ENCODE data around the gene NR0B2. TPM values are rescaled to one million over a fixed set of nuclear protein-coding genes. Genes with fewer than 3 reads are reported as not detected.
"Not testable (repeated sequence)": the region's sequence is repeated elsewhere in the genome, so short reads cannot be mapped to it uniquely, and the experiment has no call there.

Gene NR0B2
- total RNA-seq, 1 donor from 2014 or later, result not detected

DNA sequence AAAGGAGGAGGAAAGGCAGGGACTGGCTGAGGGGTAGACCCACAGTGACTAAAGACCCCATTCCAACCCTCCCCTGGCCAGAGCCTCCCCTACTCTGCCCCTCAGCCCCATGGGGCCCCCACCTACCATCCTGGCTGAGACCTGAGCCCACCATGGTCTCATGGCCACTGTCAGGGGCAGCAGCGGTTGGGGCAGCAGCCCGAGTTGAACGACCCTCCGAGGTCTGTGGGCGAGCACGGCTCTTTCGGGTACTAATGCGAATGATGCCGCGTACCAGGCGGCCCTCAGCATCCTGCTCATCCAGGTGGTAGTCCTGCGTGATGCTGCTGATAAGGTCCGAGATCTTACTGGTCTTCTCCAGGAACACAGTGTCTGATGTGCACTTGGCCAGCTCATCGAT, 37.4 kb upstream of the NR0B2 start:
- no peak overlapping the region for H3K4me3 ChIP-seq
- TF ChIP-seq POLR2A (IDR thresholded peaks at IDR 0.05) (no peak), POLR2AphosphoS5 (IDR thresholded peaks at IDR 0.05; ENCODE audit: insufficient read depth in 1 of 2, low read depth in 1 of 2) (no peak)
- TF ChIP-seq, protein P1, sequence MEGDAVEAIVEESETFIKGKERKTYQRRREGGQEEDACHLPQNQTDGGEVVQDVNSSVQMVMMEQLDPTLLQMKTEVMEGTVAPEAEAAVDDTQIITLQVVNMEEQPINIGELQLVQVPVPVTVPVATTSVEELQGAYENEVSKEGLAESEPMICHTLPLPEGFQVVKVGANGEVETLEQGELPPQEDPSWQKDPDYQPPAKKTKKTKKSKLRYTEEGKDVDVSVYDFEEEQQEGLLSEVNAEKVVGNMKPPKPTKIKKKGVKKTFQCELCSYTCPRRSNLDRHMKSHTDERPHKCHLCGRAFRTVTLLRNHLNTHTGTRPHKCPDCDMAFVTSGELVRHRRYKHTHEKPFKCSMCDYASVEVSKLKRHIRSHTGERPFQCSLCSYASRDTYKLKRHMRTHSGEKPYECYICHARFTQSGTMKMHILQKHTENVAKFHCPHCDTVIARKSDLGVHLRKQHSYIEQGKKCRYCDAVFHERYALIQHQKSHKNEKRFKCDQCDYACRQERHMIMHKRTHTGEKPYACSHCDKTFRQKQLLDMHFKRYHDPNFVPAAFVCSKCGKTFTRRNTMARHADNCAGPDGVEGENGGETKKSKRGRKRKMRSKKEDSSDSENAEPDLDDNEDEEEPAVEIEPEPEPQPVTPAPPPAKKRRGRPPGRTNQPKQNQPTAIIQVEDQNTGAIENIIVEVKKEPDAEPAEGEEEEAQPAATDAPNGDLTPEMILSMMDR (IDR thresholded peaks at IDR 0.05), result no peak
- peaks cover 0 to 9% of the 10 kb centered on the region in 2 donors for H3K36me3 ChIP-seq
- H3K4me1 ChIP-seq, result peaks cover 7% of the 10 kb centered on the region
- H3K27me3 ChIP-seq, result no peaks in the 10 kb centered on the region
- intact Hi-C loops (cut with DNase I), result no loop called here
- no peaks in the 10 kb centered on the region for H3K9me3 ChIP-seq
- H3K27ac ChIP-seq, result no peak overlapping the region
- DNase-seq (ENCODE audit: extremely low spot score in 2 of 2), result no peak

DNA sequence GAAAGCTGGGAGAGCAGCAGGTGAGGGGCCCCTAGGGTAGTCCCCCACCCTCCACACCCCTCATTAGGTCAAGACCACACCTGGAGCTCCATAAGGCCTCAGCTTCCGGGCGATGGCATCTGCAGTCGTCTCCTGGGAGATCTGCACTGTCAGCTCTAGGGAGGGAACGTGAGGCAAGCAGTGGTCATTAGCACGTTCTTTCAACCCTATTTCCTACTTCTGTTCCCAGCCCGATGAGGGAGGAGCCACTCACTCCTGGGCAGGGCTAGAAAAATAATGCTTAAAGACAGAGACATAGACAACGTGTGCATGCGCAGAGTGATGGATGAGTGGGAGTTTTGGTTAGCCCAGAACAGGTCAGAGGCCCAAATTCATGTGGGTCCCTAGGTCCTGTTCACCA, 36.8 kb upstream of the NR0B2 start:
- intact Hi-C loops (cut with DNase I), result no loop called here
- peaks cover 7% of the 10 kb centered on the region for H3K4me1 ChIP-seq
- peaks cover 0 to 15% of the 10 kb centered on the region in 2 donors for H3K36me3 ChIP-seq

DNA sequence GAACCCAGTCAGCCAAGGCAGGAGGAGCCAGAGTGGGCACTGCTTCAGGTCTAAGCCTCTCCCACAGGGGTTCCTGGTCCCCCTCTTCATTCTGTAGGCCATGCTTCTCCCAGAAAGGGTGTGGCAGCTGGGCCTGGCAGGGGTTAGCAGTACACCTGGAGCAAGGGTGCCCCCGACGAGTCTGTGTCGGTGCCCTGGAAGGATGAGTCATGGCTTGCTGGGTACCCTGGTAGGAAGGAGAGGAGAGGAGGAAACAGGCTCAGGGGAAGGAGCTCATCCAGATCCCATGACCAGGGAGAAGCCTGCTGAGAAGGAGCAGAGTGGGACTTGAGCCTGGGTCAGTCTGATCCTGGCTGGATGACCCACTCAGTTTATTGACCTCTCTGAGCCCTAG, 36.1 kb upstream of the NR0B2 start:
- Histone ChIP-seq H3K27me3 (no peaks in the 10 kb centered on the region), H3K4me1 (peaks cover 7% of the 10 kb centered on the region), H3K9me3 (no peaks in the 10 kb centered on the region), H3K4me3 (no peak overlapping the region), H3K27ac (no peak overlapping the region), H3K36me3 (peaks cover 0 to 22% of the 10 kb centered on the region in 2 donors)
- DNase-seq (ENCODE audit: extremely low spot score in 2 of 2), result no peak
- intact Hi-C loops (cut with DNase I), result no loop called here
- no peak for TF ChIP-seq POLR2A (IDR thresholded peaks at IDR 0.05)
- TF ChIP-seq, protein P1 (IDR thresholded peaks at IDR 0.05), result no peak
- TF ChIP-seq POLR2AphosphoS5 (IDR thresholded peaks at IDR 0.05; ENCODE audit: insufficient read depth in 1 of 2, low read depth in 1 of 2), result no peak

More for the DNA sequence above, 36.8 kb upstream of the NR0B2 start:
- H3K27ac ChIP-seq, result no peak overlapping the region
- H3K27me3 ChIP-seq, result no peaks in the 10 kb centered on the region
- TF ChIP-seq, protein P1 (IDR thresholded peaks at IDR 0.05), result no peak
- TF ChIP-seq POLR2A (IDR thresholded peaks at IDR 0.05) (no peak), POLR2AphosphoS5 (IDR thresholded peaks at IDR 0.05; ENCODE audit: insufficient read depth in 1 of 2, low read depth in 1 of 2) (no peak)
- DNase-seq (ENCODE audit: extremely low spot score in 2 of 2), result no peak
- H3K9me3 ChIP-seq, result no peaks in the 10 kb centered on the region
- H3K4me3 ChIP-seq, result no peak overlapping the region

DNA sequence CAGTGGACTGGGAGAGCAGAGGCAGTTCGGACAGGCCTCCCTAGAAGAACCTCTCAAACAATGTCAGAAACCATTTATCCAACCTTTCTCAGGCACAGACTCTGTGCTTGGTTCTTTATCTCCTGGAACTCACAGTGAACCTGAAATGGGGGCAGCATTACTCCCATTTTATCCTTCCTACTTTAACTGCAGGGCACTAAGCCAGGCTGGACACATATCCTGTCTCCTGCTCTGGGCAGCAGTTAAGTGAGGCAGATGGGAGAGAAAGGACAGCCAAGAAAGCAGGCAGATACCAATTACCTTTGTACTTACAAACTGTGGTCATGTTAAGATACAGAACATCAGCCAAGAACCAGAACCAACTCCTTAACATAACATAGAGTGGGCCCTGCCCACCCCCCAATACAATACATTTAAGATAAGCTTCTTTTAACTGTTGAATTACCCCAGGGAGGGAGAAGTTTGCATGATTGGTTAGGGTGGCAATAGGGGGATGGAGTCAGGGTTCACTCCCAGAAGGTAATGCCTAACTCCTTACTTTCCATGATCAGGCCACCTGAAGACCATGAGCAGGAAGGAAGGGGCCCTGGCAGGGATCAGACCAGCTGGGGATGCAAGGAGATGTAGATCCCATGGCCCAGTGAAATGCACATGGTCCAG, 35.6 kb upstream of the NR0B2 start:
- peaks cover 7% of the 10 kb centered on the region for H3K4me1 ChIP-seq
- TF ChIP-seq, protein P1 (IDR thresholded peaks at IDR 0.05), result no peak
- TF ChIP-seq POLR2A (IDR thresholded peaks at IDR 0.05) (no peak), POLR2AphosphoS5 (IDR thresholded peaks at IDR 0.05; ENCODE audit: insufficient read depth in 1 of 2, low read depth in 1 of 2) (no peak)
- H3K27me3 ChIP-seq, result no peaks in the 10 kb centered on the region
- H3K4me3 ChIP-seq, result no peak overlapping the region
- no peaks in the 10 kb centered on the region for H3K9me3 ChIP-seq
- H3K27ac ChIP-seq, result no peak overlapping the region
- DNase-seq (ENCODE audit: extremely low spot score in 2 of 2), result no peak
- intact Hi-C loops (cut with DNase I), result no loop called here
- peaks cover 0 to 27% of the 10 kb centered on the region in 2 donors for H3K36me3 ChIP-seq

DNA sequence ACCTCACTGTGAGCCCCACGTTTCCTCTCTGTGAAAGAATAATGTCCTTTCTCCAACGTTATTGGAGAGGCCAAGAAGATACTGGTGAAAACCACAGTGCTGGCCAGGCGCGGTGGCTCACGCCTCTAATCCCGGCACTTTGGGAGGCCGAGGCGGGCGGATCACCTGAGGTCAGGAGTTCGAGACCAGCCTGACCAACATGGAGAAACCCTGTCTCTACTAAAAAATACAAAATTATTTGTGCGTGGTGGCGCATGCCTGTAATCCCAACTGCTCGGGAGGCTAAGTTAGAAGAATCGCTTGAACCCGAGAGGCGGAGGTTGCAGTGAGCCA, 34.9 kb upstream of the NR0B2 start:
- H3K27me3 ChIP-seq; H3K4me1 ChIP-seq; H3K27ac ChIP-seq; DNase-seq (ENCODE audit: extremely low spot score in 2 of 2); intact Hi-C loops (cut with DNase I); H3K4me3 ChIP-seq; H3K9me3 ChIP-seq: not testable (repeated sequence)
- H3K36me3 ChIP-seq, result peaks cover 0 to 34% of the 10 kb centered on the region in 2 donors

All from vagina (tissue), 2 donors.